Fibroblast of skin of abdomen (primary cell): ENCODE data around the gene DYNLRB1.
A peak's percentile ranks its signal among the peaks of the same experiment; 100 is the strongest.

Experiments used
- DNase-seq: peaks from one replicate; pipeline ENCODE4 v3.0.0-alpha.2; 2013

The DYNLRB1 gene

DNA sequence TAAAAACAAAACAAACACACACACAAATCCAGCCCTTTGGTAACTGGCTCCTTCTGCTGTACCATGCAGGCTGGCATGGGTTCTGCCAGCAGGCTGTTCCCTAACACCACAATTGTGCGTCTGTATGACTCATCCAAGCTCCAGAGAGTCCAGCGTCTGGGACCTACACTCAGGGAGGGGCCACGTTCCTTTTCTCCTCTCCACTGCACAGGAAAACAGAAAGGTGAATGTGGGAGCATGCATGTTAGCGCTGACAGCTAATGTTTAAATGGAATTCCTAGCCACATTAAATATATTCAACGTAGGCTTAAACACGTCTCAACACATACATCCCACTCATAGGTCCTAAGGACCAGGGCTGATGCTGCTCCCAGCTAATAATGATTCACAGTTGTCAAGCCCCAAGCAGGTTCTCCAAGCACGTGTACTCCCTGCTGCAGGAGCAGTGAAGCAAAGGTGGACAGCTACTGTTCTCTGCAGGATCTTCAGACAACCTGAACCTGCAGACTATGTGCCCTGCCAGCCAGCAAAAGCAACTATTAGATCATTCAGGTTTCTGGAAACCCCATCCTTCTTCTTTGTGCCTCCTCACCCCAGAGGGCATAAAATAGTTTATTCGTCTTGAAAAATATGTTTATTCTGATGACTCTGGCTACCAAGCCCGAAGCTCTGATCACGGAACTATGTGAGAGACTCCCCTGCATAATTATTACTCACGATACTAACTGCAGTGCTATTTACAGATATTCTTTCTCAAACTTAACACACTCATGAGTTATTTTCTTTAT, 63.2 kb downstream of the DYNLRB1 start:
- peak; percentile 60 for DNase-seq

- DNase-seq, result no peak
Observed at GRCh38 chr20:34579979-34580940, 64.0 kb downstream of the DYNLRB1 start.

DNA sequence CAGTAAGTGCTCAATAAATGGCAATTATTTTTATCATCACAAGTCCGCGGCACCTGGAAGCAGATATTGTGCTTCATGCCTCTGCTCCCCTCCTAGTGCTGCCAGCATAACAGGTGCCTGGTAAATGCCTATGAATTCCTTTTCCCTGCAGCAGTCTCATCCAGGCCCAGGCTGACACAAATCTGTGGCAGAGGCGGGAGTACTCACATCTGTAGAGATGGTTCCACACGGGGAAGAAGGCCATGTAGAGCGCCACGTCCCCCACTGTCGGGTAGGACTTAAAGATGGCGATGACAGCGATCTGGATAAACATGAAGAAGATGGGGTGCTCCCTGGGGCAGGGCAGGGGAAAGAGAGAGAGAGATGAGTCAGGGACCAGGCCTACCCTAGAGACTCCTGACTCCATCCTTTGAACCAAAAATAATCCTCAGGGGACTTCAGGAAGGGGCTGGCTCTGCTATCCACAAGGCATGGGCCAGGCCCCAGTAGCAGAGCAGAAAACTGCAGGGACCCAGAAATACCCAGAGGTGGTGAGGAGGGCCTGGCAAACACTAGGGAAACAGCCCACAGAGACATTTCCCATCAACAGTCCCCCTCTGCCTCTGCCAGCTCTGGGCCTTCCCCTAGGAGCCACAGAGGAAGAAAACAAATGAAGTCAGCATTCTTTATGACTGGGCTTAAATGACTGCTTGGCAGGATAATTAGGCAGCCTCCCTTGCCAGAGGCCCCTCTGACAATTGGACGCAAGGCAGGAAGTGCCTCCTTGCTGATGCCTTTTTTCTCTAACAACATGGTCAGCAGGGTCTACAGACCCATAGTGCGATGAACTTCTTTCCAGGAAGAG, 65.3 kb downstream of the DYNLRB1 start:
- DNase-seq, result peak; percentile 52

GRCh38 chr20:34582221-34582620, 66.0 kb downstream of the DYNLRB1 start:
- no peak for DNase-seq

DNA sequence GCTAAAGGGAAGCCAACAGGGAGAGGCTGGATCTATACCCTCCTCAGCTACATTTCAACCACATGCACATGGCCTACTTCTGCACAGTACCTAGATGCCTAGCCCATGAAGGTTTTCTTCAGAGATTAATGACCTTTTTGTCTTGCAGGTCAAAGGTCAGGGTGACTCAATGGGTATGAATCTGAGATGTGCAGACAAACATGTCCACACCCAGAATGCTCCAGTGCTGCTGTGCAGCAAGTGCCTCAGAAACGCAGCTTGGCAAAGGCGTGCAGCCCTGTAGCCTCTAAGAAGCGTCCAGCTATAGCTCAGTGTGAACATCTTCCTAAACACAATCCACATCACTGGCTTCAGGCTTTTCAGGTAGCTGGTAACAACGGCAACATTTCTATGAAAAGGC, 66.7 kb downstream of the DYNLRB1 start:
- DNase-seq, result no peak

DNA sequence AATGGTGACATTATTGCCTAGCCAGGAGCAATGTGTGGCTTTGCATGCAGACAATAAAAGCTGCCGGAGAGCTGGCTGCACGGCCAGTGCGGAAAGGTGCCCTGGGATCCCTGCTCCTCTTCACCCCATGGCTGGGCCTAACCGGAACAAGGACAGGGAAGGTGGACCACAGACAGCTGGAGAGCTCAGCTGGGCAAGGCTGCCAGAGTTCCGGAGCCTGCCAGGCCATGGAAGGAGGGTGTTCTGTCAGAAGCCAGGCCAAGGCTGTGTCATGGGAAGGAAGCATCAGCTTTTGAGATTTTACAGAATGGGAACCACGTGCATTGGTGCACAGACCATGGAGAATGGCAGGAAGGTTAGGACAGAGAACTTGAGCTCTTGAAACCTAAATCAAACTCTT, 67.3 kb downstream of the DYNLRB1 start:
- DNase-seq, result no peak

DNA sequence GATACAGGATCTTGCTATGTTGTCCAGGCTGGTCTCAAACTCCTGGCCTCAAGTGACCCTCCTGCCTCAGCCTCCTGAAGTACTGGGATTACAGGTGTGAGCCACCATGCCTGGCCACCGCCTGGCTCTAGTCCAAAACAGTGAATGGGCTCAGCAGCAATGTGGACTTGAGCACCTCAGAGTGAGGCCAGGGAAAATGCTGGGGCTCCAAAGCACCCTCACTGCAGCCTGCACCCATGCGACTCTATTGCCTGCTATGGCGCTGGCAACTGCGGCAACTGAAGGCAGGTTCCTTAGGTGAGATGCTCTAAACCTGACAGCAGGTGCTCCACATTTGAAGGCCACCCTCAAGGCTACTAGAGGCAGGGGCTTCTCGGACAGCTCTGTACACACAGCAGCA, 68.8 kb downstream of the DYNLRB1 start:
- DNase-seq, result no peak

DNA sequence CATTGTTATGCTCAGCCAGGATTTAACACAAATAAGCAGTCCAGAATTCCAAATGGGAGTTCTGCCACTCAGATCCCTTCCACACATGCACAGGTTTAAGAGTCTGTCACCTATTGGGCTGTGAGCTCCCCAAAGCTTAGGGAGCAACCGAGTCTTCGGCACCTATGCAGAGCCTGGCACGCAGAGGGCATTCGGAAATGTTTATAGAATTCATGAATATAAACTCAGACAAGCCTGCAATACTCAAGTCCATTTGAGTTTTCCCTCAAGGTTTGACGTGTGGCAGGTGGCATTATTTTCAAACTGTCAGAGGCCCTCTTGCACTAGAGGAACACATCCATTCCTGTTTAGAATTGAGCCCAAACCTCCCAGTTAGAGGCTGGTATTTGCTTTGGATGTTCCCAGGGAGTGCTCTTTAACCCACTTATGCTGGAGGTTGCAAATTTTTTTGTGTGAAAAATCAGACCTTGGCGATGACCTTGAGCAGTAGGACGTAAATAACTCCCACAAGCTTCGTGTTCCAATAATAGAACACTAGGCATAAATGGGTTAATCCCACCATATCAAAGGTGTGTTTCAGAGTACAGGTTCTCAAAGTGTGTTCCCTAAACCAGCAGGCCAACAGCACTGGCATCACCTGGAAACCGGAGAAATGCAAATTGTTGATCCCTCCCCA, 70.4 kb downstream of the DYNLRB1 start:
- DNase-seq, result no peak
